GM18502 (cell line): ENCODE results near the gene TFCP2L1.
"Not testable (repeated sequence)": the region's sequence is repeated elsewhere in the genome, so short reads cannot be mapped to it uniquely, and the experiment has no call there.

ENCODE experiments used
- ATAC-seq: cut with Tn5 transposase; IDR thresholded peaks from one replicate; pipeline ENCODE4 v1.9.1; 2021; ENCODE audit warnings: mild to moderate bottlenecking; ENCODE audit not compliant: unreplicated experiment, poor library complexity

Gene TFCP2L1

GRCh38 chr2:121273116-121273515, 11.9 kb downstream of the TFCP2L1 start:
- no peak for ATAC-seq

- no peak for ATAC-seq
Observed at GRCh38 chr2:121272596-121272995, 12.4 kb downstream of the TFCP2L1 start.

GRCh38 chr2:121269436-121269835, 15.6 kb downstream of the TFCP2L1 start:
- not testable (repeated sequence) for ATAC-seq

GRCh38 chr2:121266543-121267106, 18.4 kb downstream of the TFCP2L1 start:
- ATAC-seq: no peak

GRCh38 chr2:121263996-121264715, 20.8 kb downstream of the TFCP2L1 start:
- ATAC-seq: no peak

- ATAC-seq: no peak
Observed at GRCh38 chr2:121260370-121261154, 24.4 kb downstream of the TFCP2L1 start.

GRCh38 chr2:121258051-121258450, 27.0 kb downstream of the TFCP2L1 start:
- ATAC-seq: no peak

GRCh38 chr2:121257480-121257840, 27.5 kb downstream of the TFCP2L1 start:
- no peak for ATAC-seq

GRCh38 chr2:121256720-121257479, 28.1 kb downstream of the TFCP2L1 start:
- ATAC-seq: no peak

- no peak for ATAC-seq
Observed at GRCh38 chr2:121255358-121255757, 29.6 kb downstream of the TFCP2L1 start.

GRCh38 chr2:121254748-121255147, 30.3 kb downstream of the TFCP2L1 start:
- no peak for ATAC-seq

GRCh38 chr2:121253674-121254240, 31.2 kb downstream of the TFCP2L1 start:
- ATAC-seq: no peak

- no peak for ATAC-seq
Observed at GRCh38 chr2:121253021-121253673, 31.9 kb downstream of the TFCP2L1 start.

- no peak for ATAC-seq
Observed at GRCh38 chr2:121251497-121251896, 33.5 kb downstream of the TFCP2L1 start.

- no peak for ATAC-seq
Observed at GRCh38 chr2:121248766-121249343, 36.1 kb downstream of the TFCP2L1 start.

GRCh38 chr2:121247971-121248370, 37.0 kb downstream of the TFCP2L1 start:
- ATAC-seq: no peak

- ATAC-seq: no peak
Observed at GRCh38 chr2:121247534-121247933, 37.5 kb downstream of the TFCP2L1 start.

- no peak for ATAC-seq
Observed at GRCh38 chr2:121246704-121247255, 38.2 kb downstream of the TFCP2L1 start.

- no peak for ATAC-seq
Observed at GRCh38 chr2:121245913-121246312, 39.1 kb downstream of the TFCP2L1 start.
